GM19438 (cell line): ENCODE measurements around the gene ABCB8.
"Not testable (repeated sequence)": the region's sequence is repeated elsewhere in the genome, so short reads cannot be mapped to it uniquely, and the experiment has no call there.

ENCODE experiments used
- ATAC-seq: cut with Tn5 transposase; IDR thresholded peaks from one replicate; pipeline ENCODE4 v1.9.1; 2021; ENCODE audit warnings: low read depth; ENCODE audit not compliant: unreplicated experiment

Gene ABCB8

DNA sequence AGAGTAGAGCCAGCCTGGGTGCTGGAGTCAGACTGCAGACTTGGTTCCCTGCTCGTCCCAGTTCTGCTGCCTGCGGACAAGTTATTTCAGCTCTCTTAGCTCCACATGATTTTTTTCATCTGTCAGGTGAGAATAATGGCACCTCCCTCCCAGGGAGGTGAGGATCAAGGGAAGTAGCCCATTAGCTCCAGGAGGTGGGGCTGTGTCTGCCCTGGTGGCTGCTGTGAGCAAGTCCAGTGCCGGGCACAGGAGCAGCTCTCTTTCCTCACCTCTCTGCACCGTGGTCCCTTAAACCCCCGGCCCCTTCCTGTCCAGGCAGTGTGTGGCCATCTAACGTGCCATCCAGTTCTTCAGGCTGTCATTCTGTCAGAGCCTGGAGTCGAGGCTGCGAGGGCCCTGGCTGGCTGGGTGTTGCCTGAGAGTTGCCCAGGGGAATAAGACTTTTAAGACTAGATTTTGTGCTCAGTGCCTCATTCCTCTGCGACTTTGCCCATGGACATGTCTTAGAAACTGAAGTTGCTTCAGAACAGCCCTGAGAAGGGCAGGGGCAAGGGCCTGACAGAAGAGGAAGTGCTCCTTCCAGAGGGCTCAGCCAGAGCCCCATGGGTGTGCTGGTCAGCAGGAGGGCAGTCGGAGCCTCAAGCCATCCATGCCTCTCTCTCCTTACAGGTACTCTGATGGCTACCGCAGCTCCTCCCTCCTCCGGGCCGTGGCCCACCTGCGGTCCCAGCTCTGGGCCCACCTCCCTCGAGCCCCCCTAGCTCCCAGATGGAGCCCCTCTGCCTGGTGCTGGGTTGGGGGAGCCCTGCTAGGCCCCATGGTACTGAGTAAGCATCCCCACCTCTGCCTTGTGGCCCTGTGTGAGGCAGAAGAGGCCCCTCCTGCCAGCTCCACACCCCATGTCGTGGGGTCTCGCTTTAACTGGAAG is 5.0 kb downstream of the ABCB8 start:
- no peak for ATAC-seq

DNA sequence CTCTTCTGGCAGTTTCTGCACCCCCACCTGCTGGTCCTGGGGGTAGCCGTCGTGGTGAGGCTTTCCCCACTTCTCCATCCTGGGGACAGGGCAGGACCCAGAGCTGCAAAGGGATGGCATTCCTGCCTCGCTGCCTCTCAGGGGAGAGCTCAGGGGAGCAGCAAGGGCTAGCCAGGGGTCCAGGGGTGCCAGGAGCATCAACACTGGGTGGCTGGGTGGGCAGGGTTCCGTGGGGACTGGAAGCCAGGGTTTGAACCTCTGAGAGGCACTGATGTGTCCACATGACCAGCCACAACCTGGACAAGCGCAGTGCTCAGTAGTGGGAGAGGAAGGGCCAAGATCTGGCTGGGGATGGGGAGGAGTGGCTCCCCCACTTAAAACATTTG is 5.6 kb downstream of the ABCB8 start:
- ATAC-seq = no peak

DNA sequence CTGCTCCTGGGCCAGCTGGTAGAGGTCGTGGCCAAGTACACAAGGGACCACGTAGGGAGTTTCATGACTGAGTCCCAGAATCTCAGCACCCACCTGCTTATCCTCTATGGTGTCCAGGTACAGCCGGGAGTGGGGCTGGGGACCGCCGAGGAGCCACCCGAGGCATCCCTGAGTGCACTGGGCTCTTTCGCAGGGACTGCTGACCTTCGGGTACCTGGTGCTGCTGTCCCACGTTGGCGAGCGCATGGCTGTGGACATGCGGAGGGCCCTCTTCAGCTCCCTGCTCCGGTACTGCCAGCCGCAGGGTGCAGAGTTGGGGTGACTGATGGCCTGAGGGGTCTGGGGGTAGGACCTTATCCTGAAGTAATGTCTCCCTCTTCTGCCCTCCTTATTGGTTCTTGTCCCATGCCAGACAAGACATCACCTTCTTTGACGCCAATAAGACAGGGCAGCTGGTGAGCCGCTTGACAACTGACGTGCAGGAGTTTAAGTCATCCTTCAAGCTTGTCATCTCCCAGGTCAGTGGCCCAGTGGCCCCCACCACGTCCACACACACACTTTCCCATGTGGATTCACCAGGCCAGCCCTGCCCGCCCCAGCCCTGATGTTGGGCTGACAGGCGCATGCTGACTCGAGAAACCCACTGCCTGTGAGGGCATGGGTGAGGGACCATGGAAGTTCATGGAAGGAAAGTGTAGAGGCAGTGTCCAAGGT is 6.2 kb downstream of the ABCB8 start:
- ATAC-seq = no peak

DNA sequence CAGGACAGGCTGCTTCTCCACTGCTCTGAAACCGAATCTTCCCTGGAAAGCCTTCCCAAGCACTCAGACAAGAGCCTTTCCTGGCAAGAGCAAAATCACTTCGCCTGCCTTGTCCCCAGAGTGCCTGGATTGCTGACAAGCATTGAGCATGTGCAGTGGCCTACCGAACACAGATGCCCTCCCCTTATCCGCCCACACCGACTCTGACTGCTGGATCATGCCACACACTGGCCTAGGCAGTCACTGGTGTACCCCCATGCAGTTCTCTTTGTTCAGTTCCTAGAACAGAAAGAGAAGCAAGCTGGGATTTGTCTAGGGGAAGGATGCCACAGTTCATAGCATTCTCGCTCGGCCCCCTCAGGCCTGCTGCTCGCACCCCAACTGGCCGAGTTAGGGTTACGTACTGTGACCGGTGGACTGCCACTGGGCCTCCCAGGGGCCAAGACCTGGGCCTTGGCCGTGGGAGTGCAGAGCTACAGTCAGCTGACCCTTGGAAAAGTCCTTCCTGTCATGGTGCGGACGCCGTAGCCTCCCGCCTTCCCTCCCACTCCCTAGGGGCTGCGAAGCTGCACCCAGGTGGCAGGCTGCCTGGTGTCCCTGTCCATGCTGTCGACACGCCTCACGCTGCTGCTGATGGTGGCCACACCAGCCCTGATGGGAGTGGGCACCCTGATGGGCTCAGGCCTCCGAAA is 6.9 kb downstream of the ABCB8 start:
- ATAC-seq = no peak

DNA sequence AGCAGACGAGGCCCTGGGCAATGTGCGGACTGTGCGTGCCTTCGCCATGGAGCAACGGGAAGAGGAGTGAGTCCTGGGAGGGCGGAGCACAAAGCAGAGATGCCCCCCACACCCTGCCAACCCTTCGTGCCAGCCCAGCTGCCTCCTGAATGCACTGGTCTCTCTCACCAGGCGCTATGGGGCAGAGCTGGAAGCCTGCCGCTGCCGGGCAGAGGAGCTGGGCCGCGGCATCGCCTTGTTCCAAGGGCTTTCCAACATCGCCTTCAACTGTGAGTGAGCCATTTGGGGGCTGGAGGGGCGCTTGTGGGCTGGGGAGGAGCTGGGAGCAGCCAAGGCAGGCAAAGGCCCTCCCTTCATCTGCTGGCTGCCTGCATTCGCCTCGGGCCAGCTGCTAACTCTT is 7.7 kb downstream of the ABCB8 start:
- ATAC-seq = no peak

DNA sequence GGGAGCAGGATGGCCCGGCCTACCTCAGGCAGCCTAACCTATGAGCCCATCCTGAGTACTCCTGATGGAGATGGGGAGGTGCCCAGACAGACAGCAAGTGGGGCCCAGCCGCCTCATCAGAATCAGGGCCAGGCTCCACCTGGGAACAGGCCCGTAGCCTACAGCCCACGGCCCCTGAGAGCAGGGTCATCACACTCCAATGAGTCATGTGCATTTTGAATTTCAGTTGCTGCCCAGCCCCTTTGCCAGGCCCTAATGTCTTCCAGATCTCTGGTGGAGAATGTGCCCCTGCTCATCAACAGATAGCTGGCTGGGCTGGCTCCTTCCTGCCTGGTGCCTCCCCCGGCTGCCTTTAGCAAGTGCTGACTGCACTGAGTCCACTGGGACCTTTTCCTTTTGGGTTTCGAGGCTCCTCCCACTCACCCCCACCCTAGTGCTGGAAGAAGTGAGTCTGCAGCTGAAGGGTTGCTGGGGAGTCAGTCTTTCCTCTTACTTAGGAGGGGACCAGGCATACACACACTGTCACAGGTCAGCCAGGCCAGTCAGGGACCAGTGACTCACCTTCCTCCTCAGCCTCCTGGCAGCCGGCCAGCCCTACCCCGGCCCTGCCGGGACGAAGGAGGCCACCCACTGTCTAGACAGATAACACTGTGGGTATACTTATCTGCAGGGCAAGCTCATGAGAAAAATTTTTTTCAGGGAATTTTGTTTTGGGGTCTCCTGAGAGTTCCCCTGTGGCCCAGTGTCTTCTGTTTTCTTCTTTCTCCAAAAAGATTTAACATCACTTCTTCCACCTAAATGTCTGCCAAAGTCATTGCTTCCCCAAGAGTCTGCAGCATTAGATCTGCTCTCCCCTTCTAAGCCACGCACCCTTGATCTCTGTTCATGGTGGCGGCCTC is 10.9 kb downstream of the ABCB8 start:
- no peak for ATAC-seq

DNA sequence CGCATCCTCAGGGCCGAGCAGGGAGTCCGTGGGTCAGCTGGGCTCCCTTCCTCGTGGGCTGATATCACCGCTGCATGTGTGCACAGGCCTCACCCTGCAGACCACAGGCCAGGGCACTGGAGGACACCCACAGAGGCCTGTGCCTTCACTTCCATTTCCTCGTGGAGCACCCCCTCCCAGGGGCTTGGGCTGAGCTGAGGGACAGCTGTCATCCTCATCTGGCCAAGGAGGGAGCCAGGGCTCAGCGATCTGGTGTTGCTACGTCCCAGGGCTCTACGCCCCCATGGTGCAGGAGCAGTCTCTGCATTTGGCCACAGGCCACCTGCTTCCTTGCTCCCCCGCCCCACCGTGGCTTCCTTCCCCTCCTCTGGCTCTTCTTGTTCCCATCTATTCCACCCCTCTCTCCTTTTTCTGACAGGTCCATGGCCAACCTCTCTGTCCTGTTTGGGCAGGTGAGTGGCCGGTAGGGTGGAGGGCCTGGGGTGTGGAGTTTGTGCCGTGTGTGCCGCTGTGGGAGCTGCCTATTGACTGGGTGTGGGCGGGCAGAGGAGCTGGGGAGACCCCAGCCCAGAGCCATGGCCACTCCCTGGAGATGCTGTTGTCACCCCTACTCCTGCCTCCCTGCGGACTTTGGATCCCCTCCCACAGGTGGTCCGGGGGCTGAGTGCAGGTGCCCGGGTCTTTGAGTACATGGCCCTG is 11.7 kb downstream of the ABCB8 start:
- no peak for ATAC-seq

DNA sequence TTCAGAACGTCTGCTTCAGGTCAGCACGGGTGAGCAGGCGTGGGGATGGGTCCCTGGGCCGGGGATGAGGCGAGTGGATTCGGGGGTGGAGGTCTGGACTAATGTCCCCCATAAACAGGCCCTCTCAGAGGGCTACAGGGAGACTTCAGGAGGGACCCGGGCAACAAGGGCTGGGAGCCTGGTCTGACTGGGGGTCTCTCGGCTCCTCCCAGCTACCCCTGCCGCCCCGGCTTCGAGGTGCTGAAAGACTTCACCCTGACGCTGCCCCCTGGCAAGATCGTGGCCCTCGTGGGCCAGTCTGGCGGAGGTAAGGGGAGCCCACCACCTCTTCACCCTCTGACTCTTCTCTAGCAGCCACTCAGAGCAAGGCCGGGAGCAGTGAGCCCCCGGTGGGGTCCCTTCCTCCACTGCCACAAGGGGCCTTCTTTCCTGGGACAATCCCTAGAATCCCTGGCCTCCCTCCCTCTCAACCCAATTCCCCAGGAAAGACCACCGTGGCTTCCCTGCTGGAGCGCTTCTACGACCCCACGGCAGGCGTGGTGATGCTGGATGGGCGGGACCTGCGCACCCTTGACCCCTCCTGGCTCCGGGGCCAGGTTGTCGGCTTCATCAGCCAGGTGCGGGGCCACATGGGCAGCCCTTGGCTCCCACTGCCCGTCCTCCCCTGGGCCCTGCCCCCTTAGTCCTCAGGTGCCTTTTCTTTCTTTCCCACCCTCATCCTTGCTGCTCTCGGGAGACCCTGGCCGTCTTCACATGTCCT is 12.5 kb downstream of the ABCB8 start:
- ATAC-seq = no peak

DNA sequence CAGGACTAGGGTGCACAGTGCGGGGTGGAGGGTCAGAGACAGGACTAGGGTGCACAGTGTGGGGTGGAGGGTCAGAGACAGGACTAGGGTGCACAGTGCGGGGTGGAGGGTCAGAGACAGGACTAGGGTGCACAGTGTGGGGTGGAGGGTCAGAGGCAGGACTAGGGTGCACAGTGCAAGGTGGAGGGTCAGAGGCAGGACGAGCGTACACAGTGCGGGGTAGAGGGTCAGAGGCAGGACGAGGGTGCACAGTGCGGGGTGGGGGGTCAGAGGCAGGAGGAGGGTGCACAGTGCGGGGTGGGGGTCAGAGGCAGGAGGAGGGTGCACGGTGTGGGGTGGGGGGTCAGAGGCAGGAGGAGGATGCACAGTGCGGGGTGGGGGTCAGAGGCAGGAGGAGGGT is 15.2 kb downstream of the ABCB8 start:
- not testable (repeated sequence) for ATAC-seq

DNA sequence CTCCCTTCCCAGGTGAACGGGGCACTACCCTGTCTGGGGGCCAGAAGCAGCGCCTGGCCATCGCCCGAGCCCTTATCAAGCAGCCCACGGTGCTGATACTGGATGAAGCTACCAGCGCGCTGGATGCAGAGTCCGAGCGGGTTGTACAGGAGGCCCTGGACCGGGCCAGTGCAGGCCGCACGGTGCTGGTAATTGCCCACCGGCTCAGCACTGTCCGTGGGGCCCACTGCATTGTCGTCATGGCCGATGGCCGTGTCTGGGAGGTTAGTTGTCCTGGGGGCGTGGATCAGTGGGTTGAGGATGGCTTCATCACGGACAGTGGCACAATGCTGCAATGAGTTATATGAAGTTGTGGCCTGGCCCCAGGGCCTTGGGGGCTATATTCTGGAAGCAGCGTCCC is 15.7 kb downstream of the ABCB8 start:
- no peak for ATAC-seq

DNA sequence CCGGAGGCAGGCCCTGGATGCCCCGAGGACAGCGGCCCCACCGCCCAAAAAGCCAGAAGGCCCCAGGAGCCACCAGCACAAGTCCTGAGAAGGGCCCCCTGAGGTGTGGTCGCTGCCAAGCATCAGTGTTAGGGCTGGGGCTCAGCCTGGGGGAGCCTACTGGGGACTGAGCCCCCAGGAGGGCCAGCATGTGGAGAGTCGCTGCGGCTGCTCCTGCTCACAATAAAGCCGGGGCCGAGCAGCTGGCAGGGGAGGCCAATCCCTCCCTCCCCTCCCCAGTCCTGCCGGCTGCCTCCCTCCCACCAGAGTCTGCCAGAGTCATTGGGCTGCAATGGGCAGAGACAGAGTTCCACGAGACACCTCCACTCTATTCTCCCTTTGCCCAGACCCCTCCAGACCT is 17.0 kb downstream of the ABCB8 start:
- no peak for ATAC-seq

DNA sequence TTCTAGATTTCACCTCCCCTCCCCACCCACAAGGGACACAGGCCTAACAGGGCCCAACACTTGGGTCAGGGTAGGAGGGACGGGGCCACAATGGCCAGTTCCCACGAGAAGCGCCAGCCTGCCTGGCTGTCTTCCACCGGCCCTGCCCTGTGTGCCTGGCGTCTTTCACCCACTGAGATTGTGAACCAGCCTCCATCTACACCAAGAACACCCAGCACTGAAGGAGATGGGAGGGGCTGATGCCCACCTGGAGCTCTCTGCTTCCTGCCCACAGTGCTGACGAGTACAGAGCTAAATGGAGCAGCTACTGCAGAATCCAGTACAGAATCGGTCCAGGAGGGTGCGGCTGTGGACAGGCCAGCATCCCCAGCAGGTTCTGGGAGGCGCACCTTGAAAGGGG is 17.7 kb downstream of the ABCB8 start:
- ATAC-seq = no peak

DNA sequence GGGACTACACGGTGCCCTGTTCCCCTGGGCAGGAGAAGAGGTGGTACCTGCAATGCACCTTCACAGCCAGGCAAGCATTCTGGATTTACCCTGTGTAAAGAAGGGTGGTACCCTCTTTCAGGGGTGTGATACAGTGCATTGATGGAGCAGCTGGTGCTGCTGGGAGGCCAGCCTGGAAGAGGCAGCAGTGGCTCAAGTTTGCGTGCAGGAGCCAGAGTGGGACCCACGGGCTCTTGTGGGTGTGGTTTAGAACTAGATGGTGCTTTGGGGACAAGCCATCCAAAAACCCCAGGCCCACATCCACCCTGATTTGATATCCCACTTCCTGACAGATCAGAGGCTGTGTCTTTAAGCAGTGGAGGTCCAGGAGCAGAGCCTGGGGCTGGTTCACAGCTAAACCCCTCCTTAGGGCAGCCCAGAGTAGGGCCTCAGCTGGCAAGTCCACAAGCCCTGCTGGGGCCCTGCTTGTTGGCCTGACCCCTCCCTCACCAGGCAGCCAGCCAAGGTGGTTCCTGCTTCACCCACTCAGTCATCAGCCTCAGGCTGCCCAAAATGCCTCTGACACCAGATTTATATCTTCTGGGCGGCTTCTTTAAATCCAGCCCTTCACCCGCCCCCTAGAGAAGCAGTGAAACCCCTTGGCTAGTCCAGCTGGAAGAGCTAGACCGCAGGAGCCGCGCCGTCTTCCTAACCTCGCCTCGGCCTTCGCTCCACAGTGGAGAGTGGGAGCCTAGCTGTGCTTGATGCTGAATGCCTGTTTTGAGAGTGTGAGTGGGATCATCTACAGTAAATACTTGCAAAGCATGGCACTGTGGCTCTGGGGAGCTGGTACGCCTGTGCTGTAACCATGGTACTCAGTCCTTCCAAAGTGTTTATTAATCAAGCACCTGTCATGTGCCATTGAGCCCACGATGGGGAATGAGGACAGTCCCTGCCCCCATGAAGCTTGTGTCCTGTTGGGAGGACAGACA is 18.6 kb downstream of the ABCB8 start:
- ATAC-seq = no peak

DNA sequence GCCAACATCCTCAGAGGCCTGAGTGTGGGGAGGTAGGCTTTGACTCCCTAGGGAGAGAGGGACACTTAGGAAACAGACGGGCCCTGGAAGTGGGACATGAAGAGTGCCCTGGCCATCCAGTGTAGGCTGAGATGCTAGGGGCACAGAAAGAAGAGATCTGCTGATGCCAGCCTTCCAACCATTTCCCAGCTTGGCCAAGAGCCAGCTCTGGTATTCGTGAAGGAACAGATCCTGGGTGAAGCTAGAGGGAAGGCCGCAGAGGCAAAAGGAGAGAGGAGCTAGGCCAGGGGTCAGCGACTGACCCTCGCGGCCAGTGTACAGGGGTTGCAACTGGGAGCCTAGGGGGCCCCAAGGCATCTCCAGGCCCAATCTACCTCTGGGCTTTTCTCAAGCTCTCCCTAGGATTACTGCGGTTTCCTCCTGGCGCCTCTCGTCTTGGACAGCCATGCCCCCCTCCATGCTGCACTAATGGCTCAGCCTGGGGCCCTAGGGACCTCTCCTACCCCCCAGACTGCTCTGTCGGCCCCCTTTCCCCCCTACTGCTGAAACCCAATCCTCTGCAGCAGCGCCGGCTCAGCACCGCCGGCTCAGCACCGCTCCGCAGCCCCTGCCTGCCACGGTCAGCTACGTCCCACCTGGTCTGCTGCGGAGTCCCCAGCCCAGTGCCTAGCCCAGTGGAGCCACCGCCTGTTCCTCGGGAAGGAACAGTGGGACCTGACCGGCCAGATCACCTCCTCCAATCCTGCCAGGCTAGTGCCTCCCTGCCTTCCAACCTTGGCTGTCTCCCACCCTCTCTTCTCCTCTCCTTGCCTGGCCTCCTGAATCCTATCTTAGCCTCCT is 19.9 kb downstream of the ABCB8 start, which contains the start of gene ASIC3:
ASIC3 (plus strand) TSS at position 556 of the 840 bp plus-strand sequence. CDS start 355 bp downstream, outside the sequence.
- ATAC-seq = no peak

DNA sequence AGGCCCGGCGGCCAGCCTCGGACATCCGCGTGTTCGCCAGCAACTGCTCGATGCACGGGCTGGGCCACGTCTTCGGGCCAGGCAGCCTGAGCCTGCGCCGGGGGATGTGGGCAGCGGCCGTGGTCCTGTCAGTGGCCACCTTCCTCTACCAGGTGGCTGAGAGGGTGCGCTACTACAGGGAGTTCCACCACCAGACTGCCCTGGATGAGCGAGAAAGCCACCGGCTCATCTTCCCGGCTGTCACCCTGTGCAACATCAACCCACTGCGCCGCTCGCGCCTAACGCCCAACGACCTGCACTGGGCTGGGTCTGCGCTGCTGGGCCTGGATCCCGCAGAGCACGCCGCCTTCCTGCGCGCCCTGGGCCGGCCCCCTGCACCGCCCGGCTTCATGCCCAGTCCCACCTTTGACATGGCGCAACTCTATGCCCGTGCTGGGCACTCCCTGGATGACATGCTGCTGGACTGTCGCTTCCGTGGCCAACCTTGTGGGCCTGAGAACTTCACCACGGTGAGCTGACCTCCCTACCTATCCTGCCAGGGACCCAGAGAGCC is 20.7 kb downstream of the ABCB8 start:
- ATAC-seq = no peak

DNA sequence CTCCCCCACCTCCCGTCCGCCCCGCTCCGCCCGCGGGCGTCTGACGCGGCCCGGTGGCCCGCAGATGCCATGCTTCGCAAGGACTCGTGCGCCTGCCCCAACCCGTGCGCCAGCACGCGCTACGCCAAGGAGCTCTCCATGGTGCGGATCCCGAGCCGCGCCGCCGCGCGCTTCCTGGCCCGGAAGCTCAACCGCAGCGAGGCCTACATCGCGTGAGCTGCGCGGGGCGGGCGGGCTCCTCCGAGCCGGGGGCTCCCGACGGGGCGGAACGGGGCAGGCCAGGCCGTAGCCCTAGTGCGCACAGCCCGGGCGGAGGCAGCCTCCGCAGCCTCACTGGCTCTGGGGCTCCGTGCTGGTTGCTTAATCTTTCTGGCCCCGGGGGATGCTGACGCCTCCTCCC is 22.9 kb downstream of the ABCB8 start:
- no peak for ATAC-seq

DNA sequence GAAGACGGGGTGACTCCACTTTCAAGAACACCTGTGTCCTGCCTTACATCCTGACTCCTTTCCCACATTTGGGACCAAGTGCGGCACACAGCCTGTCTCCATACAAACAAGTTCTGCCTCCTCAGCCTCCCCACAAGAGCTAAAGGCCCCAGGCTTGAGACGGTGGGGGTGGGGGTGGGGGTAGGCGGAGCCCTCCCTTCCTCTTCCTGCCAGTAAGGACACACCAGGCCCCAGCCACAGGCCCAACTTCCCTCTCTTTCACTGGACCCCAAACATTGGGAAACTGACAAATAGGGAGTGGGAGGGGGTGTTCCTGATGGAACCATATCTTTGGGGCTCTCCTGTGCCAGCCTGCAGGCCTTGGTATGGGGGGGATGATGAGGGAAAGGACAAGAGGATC is 24.8 kb downstream of the ABCB8 start:
- no peak for ATAC-seq
